DMS114 treated with DMSO at 0.1 percent for 48 hours (cell line): ENCODE results near the gene EZH1.
A peak's percentile ranks its signal among the peaks of the same experiment; 100 is the strongest.

Experiments used
- DNase-seq: peaks from one replicate; lab custom pipeline; 2025; ENCODE audit not compliant: unreplicated experiment; lab: John Stamatoyannopoulos, UW

EZH1 gene

DNA sequence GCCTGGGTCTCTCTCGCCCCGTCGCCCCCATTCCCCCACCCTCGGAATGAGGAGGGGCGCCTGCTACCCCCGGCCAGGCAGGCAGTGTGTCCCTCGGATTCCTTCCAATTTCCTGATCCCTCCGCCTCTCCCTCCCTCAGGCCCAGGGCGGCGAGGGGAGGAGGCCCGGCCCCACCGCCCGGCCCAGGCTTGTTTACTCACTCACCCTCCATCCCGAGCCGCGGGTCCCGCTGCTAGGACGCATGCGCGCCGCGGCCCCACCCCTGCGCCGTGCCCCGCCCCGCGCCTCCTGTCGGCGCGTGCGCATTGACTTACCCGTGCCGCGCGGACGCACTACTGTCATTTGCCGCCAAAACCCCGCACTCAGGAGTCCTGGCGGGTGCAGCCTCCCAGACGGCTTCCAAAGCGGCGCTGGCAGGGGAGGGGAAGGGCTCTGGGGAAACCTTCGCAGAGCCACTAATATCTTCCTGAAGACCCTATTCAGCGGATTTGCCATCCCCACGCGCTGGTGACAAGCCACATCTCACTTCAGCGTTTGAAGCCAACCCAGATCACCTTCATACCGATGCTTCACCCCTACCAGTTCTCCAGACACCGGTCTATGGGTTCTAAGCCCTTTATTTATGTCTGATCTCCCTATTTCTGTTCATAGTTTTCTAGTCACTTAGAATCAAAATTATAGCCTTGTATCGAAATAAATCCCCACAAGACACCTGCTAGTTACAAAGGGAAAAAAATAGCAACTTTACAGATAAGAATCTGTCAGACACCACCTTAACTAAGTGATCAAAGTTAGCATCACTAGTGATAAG lies at the start of gene EZH1:
TSS of gene EZH1 (minus strand) at position 235 of the 812 bp plus-strand sequence. CDS start 16,099 bp downstream, outside the sequence.
- DNase-seq, result peak; percentile 76

DNA sequence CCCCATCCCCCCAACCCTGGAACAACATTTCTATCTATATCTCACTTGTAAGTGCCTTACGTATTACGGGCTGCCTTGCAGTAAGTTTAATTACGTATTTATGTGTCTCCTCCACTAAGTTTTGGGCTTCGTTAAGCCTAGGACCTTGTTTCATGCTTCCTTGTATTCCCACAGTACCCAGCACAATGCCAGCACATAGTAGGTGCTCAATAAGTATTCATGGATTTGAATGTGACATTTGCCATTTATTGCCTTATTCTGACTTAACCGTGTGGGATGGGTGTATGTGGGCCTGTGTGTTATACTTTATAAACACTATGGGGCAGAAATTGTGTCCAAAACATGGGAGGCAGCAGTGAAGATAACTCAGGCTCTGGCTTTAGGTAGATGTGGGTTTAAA lies 47.7 kb upstream of the EZH1 start:
- no peak for DNase-seq

DNA sequence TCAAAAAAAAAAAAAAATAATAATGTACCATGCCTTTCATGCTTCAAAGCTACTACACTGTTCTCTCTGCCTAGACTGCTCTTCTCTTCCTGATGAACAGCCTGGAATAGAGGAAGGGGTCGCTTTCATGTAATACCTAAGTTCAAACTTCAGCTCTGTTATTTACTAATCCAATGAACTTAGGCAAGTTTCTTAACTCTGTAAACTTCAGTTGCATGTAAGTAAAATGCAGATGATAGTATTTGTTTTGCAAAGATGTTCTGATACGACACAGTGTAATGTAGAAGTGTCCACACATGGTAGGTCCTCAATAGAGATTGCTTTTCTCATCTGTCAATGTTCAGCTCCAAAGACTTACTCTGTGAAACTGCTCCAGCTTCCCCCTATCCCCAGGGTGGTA lies 47.1 kb upstream of the EZH1 start:
- no peak for DNase-seq

DNA sequence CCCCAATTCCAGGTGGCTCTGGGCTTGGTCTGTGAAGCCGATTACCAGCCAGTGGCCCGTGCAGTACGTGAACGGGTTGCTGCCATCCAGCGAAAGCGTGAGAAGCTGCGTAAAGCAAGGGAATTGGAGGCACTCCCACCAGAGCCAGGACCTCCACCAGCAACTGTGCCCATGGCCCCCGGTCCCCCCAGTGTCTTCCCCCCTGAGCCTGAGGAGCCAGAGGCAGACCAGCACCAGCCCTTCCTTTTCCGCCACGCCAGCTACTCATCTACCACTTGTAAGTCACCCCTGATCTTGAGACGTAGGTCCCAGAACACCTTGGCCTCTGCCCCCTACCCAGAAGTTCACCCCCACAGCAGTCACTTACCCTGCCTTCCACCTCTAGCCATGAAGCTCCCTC lies 42.4 kb upstream of the EZH1 start:
- no peak for DNase-seq

DNA sequence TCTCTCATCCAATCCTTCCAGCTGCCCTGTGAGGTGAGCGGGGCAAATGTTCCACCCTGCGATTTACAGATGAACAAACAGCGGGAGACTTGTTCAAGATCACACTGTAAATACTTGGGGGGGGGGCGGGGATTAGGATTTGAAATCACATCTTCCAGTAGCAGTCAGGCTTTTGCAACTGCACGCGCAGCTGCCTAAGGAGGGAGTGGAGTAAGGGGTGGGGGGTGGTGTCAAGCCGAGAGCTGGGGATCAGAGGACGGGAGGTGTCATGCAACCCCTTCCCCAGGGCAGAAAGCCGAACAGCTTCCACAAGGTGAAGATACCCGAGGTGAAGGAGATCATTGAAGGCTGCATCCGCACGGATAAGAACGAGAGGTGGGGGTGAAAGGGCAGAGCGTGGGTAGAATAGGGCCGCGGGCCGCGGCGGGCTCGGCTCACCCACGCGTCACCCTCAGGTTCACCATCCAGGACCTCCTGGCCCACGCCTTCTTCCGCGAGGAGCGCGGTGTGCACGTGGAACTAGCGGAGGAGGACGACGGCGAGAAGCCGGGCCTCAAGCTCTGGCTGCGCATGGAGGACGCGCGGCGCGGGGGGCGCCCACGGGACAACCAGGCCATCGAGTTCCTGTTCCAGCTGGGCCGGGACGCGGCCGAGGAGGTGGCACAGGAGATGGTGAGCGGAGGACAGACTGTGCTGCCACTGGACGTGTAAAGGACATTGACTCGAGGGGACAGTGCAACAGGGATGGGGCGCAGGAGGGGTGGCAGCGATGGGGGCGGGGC lies 40.2 kb upstream of the EZH1 start:
- no peak for DNase-seq

DNA sequence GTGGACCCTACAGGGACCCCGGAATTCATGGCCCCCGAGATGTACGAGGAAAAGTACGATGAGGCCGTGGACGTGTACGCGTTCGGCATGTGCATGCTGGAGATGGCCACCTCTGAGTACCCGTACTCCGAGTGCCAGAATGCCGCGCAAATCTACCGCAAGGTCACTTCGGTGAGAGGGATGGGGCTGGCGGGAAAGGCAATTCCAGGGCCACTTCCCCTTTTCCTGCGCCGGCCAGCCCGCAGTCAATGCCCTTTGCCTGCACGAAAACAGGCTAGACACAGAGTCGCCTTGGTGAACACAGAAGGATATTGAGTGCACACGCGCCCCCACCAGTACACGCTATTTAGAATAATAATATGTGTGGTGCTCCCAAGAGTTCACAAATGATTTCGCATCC lies 39.6 kb upstream of the EZH1 start:
- no peak for DNase-seq

DNA sequence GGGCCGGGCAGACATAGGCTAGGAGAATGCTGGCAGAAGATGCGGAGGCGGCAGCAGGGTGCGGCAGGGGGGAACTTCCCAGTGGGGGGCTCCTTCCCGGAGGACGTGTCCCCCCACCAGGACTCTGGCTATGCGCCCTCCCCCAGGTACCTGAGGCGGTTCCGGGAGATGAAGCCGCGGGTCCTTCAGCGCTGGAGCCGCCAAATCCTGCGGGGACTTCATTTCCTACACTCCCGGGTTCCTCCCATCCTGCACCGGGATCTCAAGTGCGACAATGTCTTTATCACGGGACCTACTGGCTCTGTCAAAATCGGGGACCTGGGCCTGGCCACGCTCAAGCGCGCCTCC lies 38.9 kb upstream of the EZH1 start:
- no peak for DNase-seq

DNA sequence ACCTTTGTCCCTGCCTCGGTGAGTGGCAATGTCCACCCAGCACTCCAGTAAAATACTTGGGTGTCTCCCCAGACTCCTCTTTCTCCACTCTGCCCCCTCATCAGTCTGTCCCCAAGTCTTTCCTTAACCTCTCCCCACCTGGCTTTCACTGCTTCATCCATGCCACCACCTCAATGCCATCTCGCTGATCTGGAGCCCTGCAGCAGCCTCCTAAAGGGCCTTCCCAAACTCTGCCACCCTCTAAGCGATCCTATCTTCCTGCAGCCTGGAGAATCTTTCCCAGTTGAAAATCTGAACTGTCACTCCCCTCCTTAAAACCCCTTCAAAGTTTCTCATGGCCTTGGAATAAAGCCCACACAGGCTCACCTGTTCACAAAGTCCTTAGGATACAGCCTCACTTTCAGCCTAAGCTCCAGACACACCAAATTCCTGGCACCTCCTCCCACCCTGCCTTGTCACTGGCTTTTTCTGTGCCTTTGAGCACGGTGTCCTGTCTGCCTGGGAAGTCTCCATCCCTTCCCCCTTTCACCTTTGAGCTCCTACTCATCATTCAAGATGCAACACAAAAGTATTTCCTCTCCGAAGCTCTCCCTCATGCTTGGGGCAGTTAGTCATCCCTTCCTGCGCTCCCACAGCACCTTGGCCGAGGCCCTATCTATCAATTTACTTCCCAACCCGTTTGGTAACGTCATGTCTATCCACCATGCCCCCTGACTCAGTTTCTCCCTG lies 38.4 kb upstream of the EZH1 start:
- no peak for DNase-seq

DNA sequence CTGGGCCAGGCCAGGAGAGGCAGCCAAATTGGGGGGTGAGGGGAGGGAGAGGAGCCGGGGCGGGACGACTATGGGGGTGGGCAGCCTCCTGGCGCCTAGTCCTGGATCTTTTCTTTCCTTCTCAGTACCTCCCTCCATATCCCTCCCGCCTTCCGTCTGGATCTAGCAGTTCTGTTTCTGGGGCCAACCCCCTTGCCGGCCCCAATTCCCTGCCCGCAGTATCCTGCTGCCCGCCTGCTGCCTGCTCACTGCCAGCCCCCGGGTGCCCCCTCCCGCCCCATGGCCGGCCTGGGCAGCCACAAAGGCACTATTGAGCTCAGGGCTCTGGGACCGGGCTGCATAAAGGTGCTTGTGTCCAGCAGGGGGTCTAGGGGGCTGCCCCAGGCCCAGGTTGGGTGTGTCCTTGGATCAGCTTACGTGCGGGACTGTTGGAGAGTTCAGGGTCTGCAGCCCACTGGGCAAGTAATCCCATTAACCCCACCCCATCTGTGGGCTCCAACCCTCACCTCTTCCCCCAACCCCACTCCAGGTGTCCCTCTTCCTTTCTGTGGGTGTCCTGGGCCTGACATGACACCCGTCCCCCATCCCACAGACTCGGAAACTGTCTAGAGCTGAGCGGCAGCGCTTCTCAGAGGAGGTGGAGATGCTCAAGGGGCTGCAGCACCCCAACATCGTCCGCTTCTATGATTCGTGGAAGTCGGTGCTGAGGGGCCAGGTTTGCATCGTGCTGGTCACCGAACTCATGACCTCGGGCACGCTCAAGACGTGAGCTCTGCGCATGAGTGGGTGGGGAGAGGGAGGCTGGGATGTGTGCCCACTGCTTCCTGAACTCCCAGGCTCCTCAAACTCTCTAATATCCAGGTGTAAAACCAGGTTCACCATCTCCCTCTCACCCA lies 37.6 kb upstream of the EZH1 start:
- no peak for DNase-seq

DNA sequence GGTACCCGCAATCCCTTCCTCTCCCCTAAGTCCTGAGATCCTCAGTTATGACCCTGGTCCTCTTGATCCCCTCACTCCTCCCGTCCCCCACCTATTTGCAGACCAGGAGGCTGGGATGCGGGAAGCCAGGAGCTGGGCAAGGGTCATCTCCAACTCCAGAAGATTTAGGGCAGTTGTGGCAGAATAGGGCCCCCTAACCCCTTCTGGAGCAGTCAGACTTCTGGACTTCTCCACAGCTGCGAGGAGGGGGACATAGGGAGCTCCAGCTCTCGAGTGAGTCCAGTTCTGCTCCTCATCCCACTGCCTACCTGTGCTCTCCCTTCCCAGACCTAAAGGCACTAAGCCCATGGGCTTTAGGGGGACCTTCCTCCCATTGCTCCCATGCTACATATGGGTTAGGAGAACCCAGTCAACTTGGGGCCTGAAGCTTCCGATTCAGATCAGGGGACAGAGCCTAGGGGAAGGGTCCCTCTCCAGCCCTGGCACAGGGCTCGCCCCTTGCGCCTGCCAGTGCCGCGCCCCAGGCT lies 36.9 kb upstream of the EZH1 start:
- no peak for DNase-seq

DNA sequence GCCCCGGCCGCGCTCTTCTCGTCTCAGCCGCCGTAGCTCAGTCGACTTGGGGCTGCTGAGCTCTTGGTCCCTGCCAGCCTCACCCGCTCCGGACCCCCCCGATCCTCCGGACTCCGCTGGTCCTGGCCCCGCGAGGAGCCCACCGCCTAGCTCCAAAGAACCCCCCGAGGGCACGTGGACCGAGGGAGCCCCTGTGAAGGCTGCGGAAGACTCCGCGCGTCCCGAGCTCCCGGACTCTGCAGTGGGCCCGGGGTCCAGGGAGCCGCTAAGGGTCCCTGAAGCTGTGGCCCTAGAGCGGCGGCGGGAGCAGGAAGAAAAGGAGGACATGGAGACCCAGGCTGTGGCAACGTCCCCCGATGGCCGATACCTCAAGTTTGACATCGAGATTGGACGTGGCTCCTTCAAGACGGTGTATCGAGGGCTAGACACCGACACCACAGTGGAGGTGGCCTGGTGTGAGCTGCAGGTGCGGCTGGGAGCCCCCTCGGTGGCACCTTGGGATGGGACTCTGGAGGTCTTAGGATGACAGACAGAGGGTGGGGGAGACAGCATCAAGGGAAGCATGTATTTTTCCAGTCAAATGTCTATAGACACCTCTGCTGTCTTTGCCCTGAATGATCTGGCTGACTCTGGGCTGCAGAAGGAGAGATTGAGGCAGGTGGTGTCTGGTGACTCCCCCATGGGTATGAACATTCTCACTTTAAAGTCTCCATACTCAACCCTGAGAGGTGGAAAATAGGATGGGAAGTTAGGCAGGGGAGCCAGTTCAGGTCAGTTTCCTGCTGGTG lies 36.2 kb upstream of the EZH1 start:
- no peak for DNase-seq

DNA sequence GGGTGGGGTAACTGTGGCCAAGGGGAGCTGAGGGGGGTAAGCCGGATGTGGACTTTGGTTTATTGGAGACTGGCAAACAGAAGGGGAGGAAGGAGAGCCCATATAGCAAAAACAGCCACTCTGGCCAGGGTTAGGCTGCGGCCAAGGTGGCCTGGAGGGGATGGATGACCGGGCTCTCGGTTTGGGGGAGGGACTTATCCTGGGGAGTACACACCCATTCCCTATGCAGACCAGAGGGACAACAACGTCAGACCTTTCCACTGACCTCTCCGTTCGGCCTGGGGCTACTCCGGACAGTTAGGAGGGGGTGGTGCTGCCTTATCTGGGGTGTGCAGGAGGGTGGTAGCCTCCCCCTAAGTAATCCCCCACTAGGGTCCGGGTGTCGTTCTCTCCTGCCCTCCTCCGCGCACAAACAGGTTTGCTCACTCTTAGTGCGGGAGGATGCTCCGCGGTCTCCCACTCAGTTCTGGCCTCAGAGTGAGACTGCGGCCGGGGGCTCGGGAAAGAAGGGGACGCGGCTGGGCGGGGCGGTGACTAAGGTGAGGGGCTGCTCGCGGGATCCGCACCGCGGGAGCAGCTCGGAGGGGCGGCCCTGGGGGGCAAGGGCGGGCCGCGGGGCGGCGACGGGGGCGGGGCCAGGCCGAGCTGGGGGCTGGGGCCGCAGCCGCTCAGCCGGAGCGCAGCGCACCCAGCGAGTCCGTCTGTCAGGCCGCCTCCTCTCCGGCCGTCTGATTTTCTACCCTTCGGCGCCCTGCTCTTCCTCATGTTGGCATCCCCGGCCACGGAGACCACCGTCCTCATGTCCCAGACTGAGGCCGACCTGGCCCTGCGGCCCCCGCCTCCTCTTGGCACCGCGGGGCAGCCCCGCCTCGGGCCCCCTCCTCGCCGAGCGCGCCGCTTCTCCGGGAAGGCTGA lies 35.4 kb upstream of the EZH1 start, which contains the start of gene WNK4:
TSS of gene WNK4 (plus strand) at position 675 of the 915 bp plus-strand sequence. CDS start at position 764, 89 bp downstream.
- no peak for DNase-seq

DNA sequence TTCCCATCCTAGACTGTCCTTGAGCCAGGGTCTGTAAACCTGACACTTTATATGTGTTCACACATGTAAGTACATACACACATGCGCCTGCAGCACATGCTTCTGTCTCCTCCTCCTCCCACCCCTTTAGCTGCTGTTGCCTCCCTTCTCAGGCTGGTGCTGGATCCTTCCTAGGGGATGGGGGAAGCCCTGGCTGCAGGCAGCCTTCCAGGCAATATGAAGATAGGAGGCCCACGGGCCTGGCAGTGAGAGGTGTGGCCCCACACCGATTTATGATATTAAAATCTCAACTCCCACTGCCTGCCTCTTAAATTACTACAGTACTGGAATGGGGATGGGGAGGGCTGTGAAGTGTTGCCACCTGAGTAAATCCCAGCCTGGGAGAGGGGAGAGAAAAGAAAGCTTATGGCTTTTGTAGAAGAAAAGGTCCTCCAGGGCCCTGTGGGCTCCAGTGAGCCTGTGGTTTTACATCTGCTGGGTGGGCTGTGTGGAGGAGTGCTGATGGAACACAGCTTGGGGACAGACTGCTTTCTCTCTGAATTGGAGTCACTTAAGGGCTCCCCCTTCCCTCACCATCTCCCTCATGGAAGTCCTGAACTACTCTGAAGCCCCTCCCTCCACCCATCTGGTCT lies 34.6 kb upstream of the EZH1 start:
- DNase-seq, result no peak

DNA sequence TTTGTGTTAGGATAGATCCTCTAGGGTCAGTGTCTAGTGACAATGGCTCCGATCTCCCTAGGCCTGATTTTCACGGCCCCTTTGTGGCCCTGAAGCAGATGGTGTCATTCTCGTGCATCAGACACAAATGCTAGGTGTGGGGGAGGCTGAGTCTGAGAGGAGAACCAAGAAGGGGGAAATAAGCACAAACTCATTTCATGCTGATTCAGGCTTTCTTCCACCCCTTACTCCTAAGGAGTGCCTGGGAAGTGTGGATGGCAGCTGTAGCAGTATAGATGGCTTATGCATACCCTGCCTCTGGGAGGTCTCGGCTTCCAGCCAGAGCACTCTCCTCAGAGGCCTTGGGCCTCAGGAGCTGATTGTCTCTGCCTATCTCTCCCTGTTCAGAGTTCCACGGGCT lies 33.7 kb upstream of the EZH1 start:
- DNase-seq, result no peak

DNA sequence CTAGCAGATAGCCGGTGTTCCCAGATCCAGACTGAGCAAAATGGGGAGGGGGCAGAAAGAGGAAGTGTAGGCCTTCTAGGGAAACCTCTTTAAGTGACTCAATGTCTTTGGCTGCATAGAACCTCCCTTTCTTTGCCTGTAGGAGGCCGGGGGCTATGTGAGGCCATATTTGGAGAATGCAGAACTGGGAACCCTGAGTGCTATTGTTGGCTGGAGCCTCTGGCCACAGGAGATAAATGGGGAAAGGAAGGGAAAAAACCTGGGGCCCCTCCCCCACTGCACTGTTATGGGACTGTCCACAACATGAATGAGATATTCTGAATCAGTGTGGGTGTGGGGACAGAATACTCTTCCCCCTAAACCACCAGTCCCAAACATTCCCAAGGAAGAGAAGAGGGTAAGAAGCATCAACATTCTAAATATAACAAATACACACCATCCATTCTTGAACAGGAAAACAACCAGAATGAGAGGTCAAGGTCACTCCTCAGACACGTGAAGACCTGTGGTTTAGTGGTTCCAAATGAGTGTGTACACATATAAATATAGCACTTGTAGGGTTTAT lies 30.8 kb upstream of the EZH1 start:
- no peak for DNase-seq

DNA sequence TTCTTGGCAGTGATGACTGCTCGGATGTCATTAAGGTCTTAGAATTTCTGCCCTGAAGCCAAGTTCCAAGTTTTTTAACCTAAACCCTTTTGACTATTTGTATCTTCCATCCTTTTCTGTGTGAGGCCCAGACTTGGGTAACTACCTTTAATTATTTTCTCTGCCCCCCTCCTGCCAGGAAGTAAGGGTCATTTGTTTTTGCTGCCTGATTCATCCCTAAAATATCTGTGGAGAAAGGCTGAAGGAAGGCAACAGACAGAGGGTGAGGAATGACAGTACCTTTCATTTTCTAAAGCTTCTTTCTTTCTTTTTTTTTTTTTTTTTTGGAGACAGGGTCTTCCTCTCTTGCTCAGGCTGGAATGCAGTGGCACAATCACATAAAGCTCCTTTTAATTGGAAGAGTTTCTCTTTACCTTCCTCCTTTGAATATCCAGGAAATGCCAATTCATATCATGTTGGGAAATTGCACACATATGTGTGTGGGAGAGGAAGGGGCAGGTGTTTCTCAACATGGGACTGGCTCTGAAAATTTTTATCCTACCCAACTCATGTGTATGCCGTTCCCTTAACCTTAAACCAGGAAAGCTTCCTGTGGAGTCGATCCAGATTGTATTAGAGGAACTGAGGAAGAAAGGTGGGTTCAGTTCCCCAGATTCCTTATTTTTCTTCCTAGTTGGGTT lies 29.4 kb upstream of the EZH1 start:
- no peak for DNase-seq
